K562 (cell line): ENCODE data around the gene ATXN1. TPM values are rescaled to one million over a fixed set of nuclear protein-coding genes. Genes with fewer than 3 reads are reported as not detected.
A peak's percentile ranks its signal among the peaks of the same experiment; 100 is the strongest.

ENCODE experiments used
- ATAC-seq: fragments of 200-7000 bp; cut with Tn5 transposase; 3 replicates; pipeline ENCODE4 v1.9.1; 2020; ENCODE audit warnings: moderate library complexity
- BruUV-seq: library from RNA; stranded (reverse); fragments of 400-500 nt; replicated peaks from 2 replicates; lab custom pipeline; 2021; lab: Mats Ljungman, UMichigan
- CTCF ChIA-PET: fragments of 300-600 bp; formaldehyde crosslinking; extraction: SDS; loops from one replicate; lab custom pipeline; 2021; ENCODE audit warnings: low intra/inter-chr PET ratio; lab: Yijun Ruan, JAX
- POLR2A ChIA-PET: fragments of 300-600, 350-650 bp; sonication (Branson Sonifier 250); formaldehyde crosslinking; extraction: SDS; loops from one replicate; lab custom pipeline; 2021; ENCODE audit warnings: antibody characterized with exemption, inconsistent platforms; lab: Yijun Ruan, JAX
- DNase-seq, 4 experiments: peaks; one replicate each; pipeline versions ENCODE4 v3.0.0 to v3.0.0-alpha.2; 2011 to 2018; ENCODE audit warnings: low spot score in 3 of 4, mixed read lengths in 3 of 4; ENCODE audit errors: extremely low read depth in 1 of 4
- FAIRE-seq: peaks from 2 replicates; lab custom pipeline; 2011; peaks lifted over from hg19 to GRCh38; lab: Jason Lieb, UNC
- H2AFZ ChIP-seq: 2 replicates; pipeline ENCODE4 v1.6.0; 2011; ENCODE audit warnings: low read depth, low read length, control low read depth, inconsistent platforms
- H3K27ac ChIP-seq: fragments of 200-600 bp; 3 replicates; pipeline ENCODE4 v1.8.0; 2011; ENCODE audit warnings: low read depth, mild to moderate bottlenecking, control low read depth, inconsistent platforms, low read length, moderate library complexity, mixed read lengths; ENCODE audit errors: extremely low read depth
- H3K27me3 ChIP-seq, 2 experiments: fragments of 300-600 bp in 1 of 2; 2 replicates in 1 of 2; 3 replicates in 1 of 2; pipeline versions ENCODE4 v1.6.0 to v1.8.0; 2011; ENCODE audit warnings: inconsistent platforms in 2 of 2, low read length in 2 of 2, mild to moderate bottlenecking in 1 of 2, mixed read lengths in 1 of 2, moderate library complexity in 1 of 2; ENCODE audit not compliant: control insufficient read depth in 2 of 2, insufficient read depth in 2 of 2
- H3K36me3 ChIP-seq: fragments of 300-600 bp; 3 replicates; pipeline ENCODE4 v1.8.0; 2011; ENCODE audit warnings: mild to moderate bottlenecking, low read length, inconsistent platforms; ENCODE audit not compliant: control insufficient read depth, insufficient read depth
- H3K4me1 ChIP-seq, 2 experiments: fragments of 200-600 bp in 1 of 2; replicated peaks in 1 of 2; 2 replicates in 1 of 2; 3 replicates in 1 of 2; pipeline versions ENCODE4 v1.5.1 to v1.8.0; 2011; ENCODE audit warnings: inconsistent platforms in 2 of 2, low read length in 2 of 2, mild to moderate bottlenecking in 1 of 2, mixed read lengths in 1 of 2, moderate library complexity in 1 of 2; ENCODE audit not compliant: control insufficient read depth in 2 of 2, insufficient read depth in 2 of 2
- H3K4me2 ChIP-seq: 2 replicates; pipeline ENCODE4 v1.6.1; 2011; ENCODE audit warnings: low read length, control low read depth, inconsistent platforms, mixed read lengths; ENCODE audit not compliant: insufficient read depth
- H3K4me3 ChIP-seq: fragments of 200-600 bp; sonication (generic), shearing (Covaris generic); 2 replicates; pipeline ENCODE4 v1.5.1; 2016; ENCODE audit warnings: control low read depth, inconsistent platforms
- H3K79me2 ChIP-seq: fragments of 200-600 bp; 3 replicates; pipeline ENCODE4 v1.8.0; 2011; ENCODE audit warnings: low read length, inconsistent platforms; ENCODE audit not compliant: control insufficient read depth, insufficient read depth
- H3K9ac ChIP-seq, 2 experiments: 2 replicates each; pipeline versions ENCODE4 v1.6.0 to v1.6.1; 2011; ENCODE audit warnings: low read depth in 2 of 2, low read length in 2 of 2, control low read depth in 1 of 2, inconsistent platforms in 1 of 2, mild to moderate bottlenecking in 1 of 2, mixed read lengths in 1 of 2; ENCODE audit not compliant: insufficient read depth in 1 of 2
- H3K9me1 ChIP-seq: one replicate; pipeline ENCODE4 v1.6.0; 2011; ENCODE audit warnings: inconsistent platforms, mild to moderate bottlenecking, low read length, moderate library complexity; ENCODE audit not compliant: control insufficient read depth, insufficient read depth
- H3K9me3 ChIP-seq: replicated peaks from 2 replicates; pipeline ENCODE4 v1.5.1; 2011; ENCODE audit warnings: low read depth, low read length, inconsistent platforms; ENCODE audit not compliant: control insufficient read depth, insufficient read depth
- H4K20me1 ChIP-seq: replicated peaks from 2 replicates; pipeline ENCODE4 v1.6.1; 2011; ENCODE audit warnings: low read length, inconsistent platforms, mixed read lengths; ENCODE audit not compliant: control insufficient read depth, insufficient read depth
- CEBPB ChIP-seq: fragments of 450-650 bp; IDR thresholded peaks from 2 replicates; pipeline ENCODE4 v1.6.1; 2016; ENCODE audit warnings: missing genetic modification characterization, missing compliant biosample characterization
- CEBPG ChIP-seq, 3 experiments: fragments of 200-800 bp in 1 of 3; sonication (Bioruptor generic) in 1 of 3; sonication (generic) in 1 of 3; formaldehyde crosslinking in 1 of 3; IDR thresholded peaks in 2 of 3; conservative IDR thresholded peaks in 1 of 3; 2 replicates each; pipeline versions ENCODE4 v1.6.1 to v1.8.0; 2016 to 2022; ENCODE audit warnings: missing compliant biosample characterization in 2 of 3, missing genetic modification characterization in 2 of 3, mild to moderate bottlenecking in 1 of 3, missing genetic modification reagents in 1 of 3
- ELF2 ChIP-seq: fragments of 250-450 bp; sonication (Bioruptor Pico); IDR thresholded peaks from 2 replicates; pipeline ENCODE4 v1.5.0; 2021; ENCODE audit warnings: mild to moderate bottlenecking
- FOSL1 ChIP-seq: fragments of 200-800 bp; sonication (Bioruptor generic); conservative IDR thresholded peaks from 2 replicates; pipeline ENCODE4 v1.6.1; 2016; ENCODE audit warnings: missing genetic modification characterization, missing compliant biosample characterization
- HEY1 ChIP-seq: fragments of 250-450 bp; sonication (Bioruptor Pico); IDR thresholded peaks from 2 replicates; pipeline ENCODE4 v1.5.0; 2020; ENCODE audit warnings: mild to moderate bottlenecking, moderate library complexity, borderline replicate concordance
- MCM2 ChIP-seq: fragments of 450-650 bp; IDR thresholded peaks from 2 replicates; pipeline ENCODE4 v1.6.1; 2017; ENCODE audit warnings: low read depth, mild to moderate bottlenecking
- MNT ChIP-seq, 2 experiments: fragments of 450-650 bp; conservative IDR thresholded peaks; 2 replicates each; pipeline ENCODE4 v1.6.1; 2017; ENCODE audit warnings: mild to moderate bottlenecking in 2 of 2, moderate library complexity in 2 of 2
- PKNOX1 ChIP-seq: fragments of 450-650 bp; IDR thresholded peaks from 2 replicates; pipeline ENCODE4 v1.6.1; 2016
- PRDM10 ChIP-seq: fragments of 450-650 bp; IDR thresholded peaks from 2 replicates; pipeline ENCODE4 v1.6.1; 2018; ENCODE audit not compliant: partially characterized antibody
- RAD21 ChIP-seq, 2 experiments: fragments of 250-450 bp in 1 of 2; fragments of 450-650 bp in 1 of 2; sonication (Bioruptor Pico) in 1 of 2; formaldehyde crosslinking in 1 of 2; IDR thresholded peaks in 1 of 2; conservative IDR thresholded peaks in 1 of 2; 2 replicates each; pipeline versions ENCODE4 v1.4.0 to v1.8.0; 2020 to 2022; ENCODE audit warnings: mild to moderate bottlenecking in 2 of 2, moderate library complexity in 1 of 2
- SMARCE1 ChIP-seq: fragments of 450-650 bp; IDR thresholded peaks from 2 replicates; pipeline ENCODE4 v1.7.1; 2016; ENCODE audit warnings: mild to moderate bottlenecking
- SPI1 ChIP-seq: IDR thresholded peaks from 2 replicates; pipeline ENCODE4 v1.6.1; 2011; ENCODE audit warnings: low read depth, low read length, control low read depth, borderline replicate concordance
- ZC3H8 ChIP-seq: fragments of 450-650 bp; IDR thresholded peaks from 2 replicates; pipeline ENCODE4 v1.6.1; 2017
- WGBS: fragments of 100-300 bp; shearing (Covaris generic); methylation state at CpG from one replicate; pipeline ENCODE4 v1.1.6; 2016; ENCODE audit warnings: low coverage, mixed read lengths; ENCODE audit not compliant: insufficient coverage; ENCODE audit errors: missing lambda C conversion rate; 5-methylcytosine and 5-hydroxymethylcytosine counted together
- in situ Hi-C: fragments of 300-500 bp; cut with MboI; formaldehyde crosslinking; loops from 4 replicates; pipeline ENCODE4 v1.15.0; 2018; ENCODE audit warnings: inconsistent platforms, mixed read lengths
- intact Hi-C: fragments of 100-400 bp; cut with micrococcal nuclease; formaldehyde crosslinking; loops from 2 replicates; pipeline ENCODE4 v1.14.2; 2022
- polyA plus RNA-seq, 8 experiments: library from polyadenylated mRNA; depleted of rRNA in 4 of 8; stranded (reverse) in 5 of 8; unstranded in 3 of 8; fragments of >200 nt; fragmentation: Nextera tagmentation in 2 of 8; fragmentation: Illumina TruSeq in 1 of 8; extraction: Ambion mirVana in 2 of 8; extraction: Trizol in 1 of 8; gene quantifications; 2 replicates each; pipeline versions ENCODE4 v1.2.1 to v1.2.3, GENCODE V29; 2011 to 2014; ENCODE audit warnings: inconsistent platforms in 1 of 8, missing spikeins in 1 of 8
- total RNA-seq, 7 experiments: library from RNA; depleted of rRNA in 6 of 7; stranded (reverse); fragments of >200 nt in 6 of 7; fragmentation: Illumina TruSeq in 2 of 7; extraction: Trizol in 2 of 7; gene quantifications; 2 replicates each; pipeline versions ENCODE4 v1.2.1 to v1.2.3, GENCODE V29; 2011 to 2021; ENCODE audit warnings: low replicate concordance in 1 of 7

ATXN1 gene
- total and polyA plus RNA-seq, 9 of the 15 experiments (the other 6 are each of a cell fraction or from before 2014, with no cell fraction given) = under 0.01 to 1.2 (median 0.58) TPM

- peaks cover 0 to 18% of the 10 kb centered on the region in 2 experiments; a peak in 2 of 5 replicates for H3K4me1 ChIP-seq
- CTCF ChIA-PET = interaction anchor here (0.6 kb wide), 1 partner anchor 321 kb away, joined by 4 read pairs; no protein-coding TSS in a partner anchor
- no peaks in the 10 kb centered on the region for H3K36me3 ChIP-seq
- no peaks in the 10 kb centered on the region for H3K9me3 ChIP-seq
- no peaks in the 10 kb centered on the region for H3K9me1 ChIP-seq
- WGBS = under 1% methylated on average over 8 of the region's 8 CpGs
- ATAC-seq (peak; percentile 79), DNase-seq (peak; percentile 35 to 75 (median 48)), FAIRE-seq (peak; percentile 32)
- no peak overlapping the region for H3K4me2 ChIP-seq
- H3K79me2 ChIP-seq = no peaks in the 10 kb centered on the region
- BruUV-seq = no TSS peak
- no peak overlapping the region for H3K4me3 ChIP-seq
- no peak overlapping the region for H3K9ac ChIP-seq
- H2AFZ ChIP-seq = no peak overlapping the region
- no peak overlapping the region for H3K27ac ChIP-seq
- no peaks in the 10 kb centered on the region for H3K27me3 ChIP-seq
- in situ Hi-C loops (loop anchor here (5.0 kb wide), 1 partner anchor 437 kb away; no protein-coding TSS in a partner anchor), intact Hi-C loops (loop anchor here (10.0 kb wide), 2 partner anchors 195 to 365 kb away; no protein-coding TSS in a partner anchor)
- POLR2A ChIA-PET = interaction anchor here (0.8 to 1.1 kb wide), 2 partner anchors 12 to 227 kb away, joined by 3 read pairs; no protein-coding TSS in a partner anchor
- H4K20me1 ChIP-seq = no peaks in the 10 kb centered on the region
- TF ChIP-seq FOSL1 = peak; percentile 78
- peak; percentile 28; the same call in 1 of the 2 replicates for TF ChIP-seq SMARCE1
- TF ChIP-seq RAD21 (CRISPR knock-in tag; conservative IDR thresholded peaks at IDR 0.05 in 1 of 2, IDR thresholded peaks at IDR 0.05 in 1 of 2) = 0 out of 4 replicates have a peak, but pooled peaks of 1 of the 2 experiments have one; percentile 11
- peak; percentile 74 for TF ChIP-seq PKNOX1
- TF ChIP-seq CEBPB = 0 out of 2 replicates have a peak, but pooled peaks have one; percentile 9
- TF ChIP-seq HEY1 = no peak
- TF ChIP-seq ZC3H8 = no peak
- TF ChIP-seq SPI1 = peak; percentile 65
- TF ChIP-seq MCM2 = no peak
- 0 out of 4 replicates have a peak, but pooled peaks of 1 of the 2 experiments have one; percentile 24 for TF ChIP-seq MNT (conservative IDR thresholded peaks at IDR 0.05)
- TF ChIP-seq PRDM10 = peak; percentile 6
- TF ChIP-seq CEBPG (CRISPR knock-in tag; IDR thresholded peaks at IDR 0.05) = no peak
- TF ChIP-seq CEBPG (tag; conservative IDR thresholded peaks at IDR 0.05 in 1 of 2, IDR thresholded peaks at IDR 0.05 in 1 of 2) = peak in 1 of 2 experiments; percentile 10; a peak in 2 of 4 replicates
- TF ChIP-seq ELF2 (CRISPR knock-in tag) = 0 out of 2 replicates have a peak, but pooled peaks have one; percentile 45
These were observed 8.1 kb upstream of the ATXN1 start for GRCh38 chr6:16769131-16769985.
